Smooth muscle cell (in vitro differentiated cells): ENCODE measurements around the gene ARAP1. TPM values are rescaled to one million over a fixed set of nuclear protein-coding genes. Genes with fewer than 3 reads are reported as not detected.

Experiments
- DNase-seq: peaks from one replicate; lab custom pipeline; 2025; ENCODE audit not compliant: unreplicated experiment; lab: John Stamatoyannopoulos, UW
- H2AFZ ChIP-seq: fragments of 200-600 bp; sonication (generic); 2 replicates; pipeline ENCODE4 v1.6.0; 2016; ENCODE audit warnings: antibody characterized with exemption, low read depth, mild to moderate bottlenecking
- H3F3A ChIP-seq: fragments of 200-600 bp; sonication (generic); 2 replicates; pipeline ENCODE4 v1.6.0; 2017; ENCODE audit warnings: antibody characterized with exemption, low read depth
- H3K27ac ChIP-seq: fragments of 200-600 bp; sonication (generic); 2 replicates; pipeline ENCODE4 v1.5.1; 2016; ENCODE audit warnings: low read depth, mild to moderate bottlenecking
- H3K27me3 ChIP-seq: fragments of 200-600 bp; sonication (generic); 2 replicates; pipeline ENCODE4 v1.6.1; 2016; ENCODE audit warnings: low read depth, mild to moderate bottlenecking
- H3K36me3 ChIP-seq: fragments of 200-600 bp; sonication (generic); 2 replicates; pipeline ENCODE4 v1.5.1; 2016; ENCODE audit warnings: low read depth
- H3K4me1 ChIP-seq: fragments of 200-600 bp; sonication (generic); 2 replicates; pipeline ENCODE4 v1.5.1; 2016; ENCODE audit warnings: low read depth
- H3K4me2 ChIP-seq: fragments of 200-600 bp; sonication (generic); 2 replicates; pipeline ENCODE4 v1.6.0; 2016; ENCODE audit warnings: mild to moderate bottlenecking
- H3K4me3 ChIP-seq: fragments of 200-600 bp; sonication (generic); 2 replicates; pipeline ENCODE4 v1.5.1; 2016; ENCODE audit warnings: mild to moderate bottlenecking
- H3K79me2 ChIP-seq: fragments of 200-600 bp; sonication (generic); 2 replicates; pipeline ENCODE4 v1.6.0; 2016; ENCODE audit warnings: low read depth, mild to moderate bottlenecking
- H3K9ac ChIP-seq: fragments of 200-600 bp; sonication (generic); 2 replicates; pipeline ENCODE4 v1.6.0; 2016; ENCODE audit warnings: low read depth
- H3K9me3 ChIP-seq: fragments of 200-600 bp; sonication (generic); replicated peaks from 2 replicates; pipeline ENCODE4 v1.5.1; 2016; ENCODE audit warnings: low read depth
- H4K20me1 ChIP-seq: fragments of 200-600 bp; sonication (generic); 2 replicates; pipeline ENCODE4 v1.6.0; 2016; ENCODE audit warnings: low read depth
- WGBS: methylation state at CpG from one replicate; pipeline ENCODE4 v1.1.7; 2016; ENCODE audit warnings: low lambda C conversion rate; 5-methylcytosine and 5-hydroxymethylcytosine counted together
- polyA plus RNA-seq: library from polyadenylated mRNA; unstranded; fragments of >200 nt; fragmentation: Nextera tagmentation; extraction: Ambion mirVana; gene quantifications from 2 replicates; pipeline ENCODE4 v1.2.1, GENCODE V29; 2016
- total RNA-seq: library from RNA; depleted of rRNA; stranded (reverse); fragments of >200 nt; gene quantifications from 2 replicates; pipeline ENCODE4 v1.2.3, GENCODE V29; 2014
- TF ChIP-seq, protein P1 (sequence below): fragments of 200-600 bp; sonication (generic); IDR thresholded peaks from 2 replicates; pipeline ENCODE4 v1.5.1; 2017; ENCODE audit warnings: borderline replicate concordance, mild to moderate bottlenecking, antibody characterized with exemption; ENCODE audit not compliant: insufficient read depth, poor library complexity, severe bottlenecking

Gene ARAP1
- total and polyA plus RNA-seq, 2 experiments from 2014 or later, result 45.2 to 45.6 TPM

DNA sequence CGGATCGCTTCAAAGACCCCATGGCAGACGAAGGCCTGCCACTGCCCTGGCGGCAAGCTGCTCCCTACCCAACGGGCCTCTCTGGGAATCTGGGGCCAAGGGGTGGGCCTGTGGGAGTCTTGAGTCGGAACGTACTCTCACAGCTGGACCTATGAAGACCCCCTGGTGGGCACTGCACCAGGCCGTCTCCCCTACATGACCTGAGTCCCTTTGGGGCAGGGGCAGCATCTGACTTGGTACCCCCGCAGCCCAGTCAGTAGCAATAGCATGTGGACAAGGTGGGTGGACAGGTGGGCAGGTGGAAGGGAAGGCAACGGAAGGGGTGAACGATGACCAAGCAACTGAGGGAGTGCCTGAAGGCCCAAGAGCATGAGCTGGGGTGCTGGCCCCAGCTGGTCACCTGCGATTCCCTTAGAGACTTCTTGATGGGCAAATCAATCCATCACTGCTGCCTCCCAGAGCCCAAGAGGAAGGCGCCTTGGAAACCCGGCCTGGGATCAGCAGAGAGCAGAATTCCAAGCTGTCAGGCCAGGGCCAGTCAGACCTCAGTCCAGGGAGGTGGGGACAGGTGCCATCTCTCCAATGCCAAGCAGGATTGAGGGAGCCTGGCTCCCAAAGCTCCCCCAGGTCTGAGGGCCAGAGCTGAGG is 35.3 kb downstream of the ARAP1 start:
- TF ChIP-seq, protein P1, sequence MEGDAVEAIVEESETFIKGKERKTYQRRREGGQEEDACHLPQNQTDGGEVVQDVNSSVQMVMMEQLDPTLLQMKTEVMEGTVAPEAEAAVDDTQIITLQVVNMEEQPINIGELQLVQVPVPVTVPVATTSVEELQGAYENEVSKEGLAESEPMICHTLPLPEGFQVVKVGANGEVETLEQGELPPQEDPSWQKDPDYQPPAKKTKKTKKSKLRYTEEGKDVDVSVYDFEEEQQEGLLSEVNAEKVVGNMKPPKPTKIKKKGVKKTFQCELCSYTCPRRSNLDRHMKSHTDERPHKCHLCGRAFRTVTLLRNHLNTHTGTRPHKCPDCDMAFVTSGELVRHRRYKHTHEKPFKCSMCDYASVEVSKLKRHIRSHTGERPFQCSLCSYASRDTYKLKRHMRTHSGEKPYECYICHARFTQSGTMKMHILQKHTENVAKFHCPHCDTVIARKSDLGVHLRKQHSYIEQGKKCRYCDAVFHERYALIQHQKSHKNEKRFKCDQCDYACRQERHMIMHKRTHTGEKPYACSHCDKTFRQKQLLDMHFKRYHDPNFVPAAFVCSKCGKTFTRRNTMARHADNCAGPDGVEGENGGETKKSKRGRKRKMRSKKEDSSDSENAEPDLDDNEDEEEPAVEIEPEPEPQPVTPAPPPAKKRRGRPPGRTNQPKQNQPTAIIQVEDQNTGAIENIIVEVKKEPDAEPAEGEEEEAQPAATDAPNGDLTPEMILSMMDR, result no peak
- no peaks in the 10 kb centered on the region for H3F3A ChIP-seq
- H3K4me2 ChIP-seq, result no peak overlapping the region
- H3K4me3 ChIP-seq, result no peak overlapping the region
- DNase-seq, result no peak
- peaks cover 46% of the 10 kb centered on the region for H3K79me2 ChIP-seq
- H4K20me1 ChIP-seq, result peaks cover 93% of the 10 kb centered on the region
- no peak overlapping the region for H3K27ac ChIP-seq
- no peaks in the 10 kb centered on the region for H3K9me3 ChIP-seq
- 96% methylated on average over 11 of the region's 14 CpGs for WGBS
- peaks cover 15% of the 10 kb centered on the region for H3K4me1 ChIP-seq
- no peaks in the 10 kb centered on the region for H3K36me3 ChIP-seq
- no peak overlapping the region for H2AFZ ChIP-seq
- no peak overlapping the region for H3K9ac ChIP-seq
- H3K27me3 ChIP-seq, result no peaks in the 10 kb centered on the region

DNA sequence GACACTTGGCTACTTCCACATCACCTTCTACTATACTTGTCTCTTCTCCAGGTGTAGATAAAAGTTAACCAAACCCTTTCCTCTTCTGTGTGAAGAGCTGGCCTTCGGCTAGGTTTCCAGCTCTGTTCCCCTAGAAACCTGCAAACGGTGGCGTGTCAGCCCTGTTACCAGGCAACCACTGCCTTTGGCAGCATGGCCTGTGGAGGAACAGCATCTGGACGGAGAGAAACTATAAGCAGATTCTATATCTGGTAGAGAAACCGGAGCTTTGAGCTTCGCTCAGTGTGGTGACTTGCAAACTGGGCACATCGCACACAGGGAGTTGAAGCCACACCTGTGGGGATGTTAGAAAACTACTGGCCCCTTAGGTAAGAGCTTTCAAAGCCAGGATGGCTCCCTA is 35.9 kb downstream of the ARAP1 start:
- no peak overlapping the region for H3K4me3 ChIP-seq
- no peak overlapping the region for H3K4me2 ChIP-seq
- peaks cover 15% of the 10 kb centered on the region for H3K4me1 ChIP-seq
- peaks cover 97% of the 10 kb centered on the region for H4K20me1 ChIP-seq
- no peak overlapping the region for H3K27ac ChIP-seq
- no peaks in the 10 kb centered on the region for H3F3A ChIP-seq
- no peaks in the 10 kb centered on the region for H3K9me3 ChIP-seq
- H3K79me2 ChIP-seq, result peaks cover 44% of the 10 kb centered on the region
- TF ChIP-seq, protein P1, result no peak
- H3K36me3 ChIP-seq, result no peaks in the 10 kb centered on the region
- no peaks in the 10 kb centered on the region for H3K27me3 ChIP-seq
- no peak overlapping the region for H2AFZ ChIP-seq
- DNase-seq, result no peak
- 78% methylated on average over 7 of the region's 7 CpGs for WGBS
- no peak overlapping the region for H3K9ac ChIP-seq

DNA sequence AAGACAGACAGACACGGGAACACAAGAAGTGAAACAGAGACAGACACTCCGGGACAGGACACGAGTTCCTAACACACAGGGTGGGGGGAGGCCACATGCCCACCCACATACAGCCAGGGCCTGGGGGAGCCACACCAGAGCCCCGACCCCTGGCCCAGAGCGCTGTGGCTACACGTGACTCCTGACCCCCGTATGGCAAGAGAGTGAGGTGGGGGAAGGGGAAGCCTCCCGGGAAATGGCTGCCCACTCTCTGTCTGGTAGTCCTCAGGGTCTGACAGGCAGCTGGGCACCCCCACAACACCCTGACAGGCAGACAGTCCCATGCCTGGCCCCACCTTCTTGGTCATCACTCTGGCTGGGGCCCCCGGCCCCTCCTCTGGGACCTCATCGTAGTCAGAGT is 39.4 kb downstream of the ARAP1 start:
- TF ChIP-seq, protein P1, result no peak
- Histone ChIP-seq H3K4me1 (peaks cover 10% of the 10 kb centered on the region), H2AFZ (no peak overlapping the region), H4K20me1 (peaks cover 81% of the 10 kb centered on the region), H3K9ac (peak overlapping the region; percentile 43), H3K27me3 (no peaks in the 10 kb centered on the region), H3K36me3 (no peaks in the 10 kb centered on the region), H3K4me2 (peak overlapping the region; percentile 73), H3K79me2 (peaks cover 19% of the 10 kb centered on the region), H3K9me3 (no peaks in the 10 kb centered on the region), H3F3A (no peaks in the 10 kb centered on the region), H3K4me3 (no peak overlapping the region), H3K27ac (peak overlapping the region; percentile 33)
- 45% methylated on average over 10 of the region's 10 CpGs for WGBS
- DNase-seq, result no peak

DNA sequence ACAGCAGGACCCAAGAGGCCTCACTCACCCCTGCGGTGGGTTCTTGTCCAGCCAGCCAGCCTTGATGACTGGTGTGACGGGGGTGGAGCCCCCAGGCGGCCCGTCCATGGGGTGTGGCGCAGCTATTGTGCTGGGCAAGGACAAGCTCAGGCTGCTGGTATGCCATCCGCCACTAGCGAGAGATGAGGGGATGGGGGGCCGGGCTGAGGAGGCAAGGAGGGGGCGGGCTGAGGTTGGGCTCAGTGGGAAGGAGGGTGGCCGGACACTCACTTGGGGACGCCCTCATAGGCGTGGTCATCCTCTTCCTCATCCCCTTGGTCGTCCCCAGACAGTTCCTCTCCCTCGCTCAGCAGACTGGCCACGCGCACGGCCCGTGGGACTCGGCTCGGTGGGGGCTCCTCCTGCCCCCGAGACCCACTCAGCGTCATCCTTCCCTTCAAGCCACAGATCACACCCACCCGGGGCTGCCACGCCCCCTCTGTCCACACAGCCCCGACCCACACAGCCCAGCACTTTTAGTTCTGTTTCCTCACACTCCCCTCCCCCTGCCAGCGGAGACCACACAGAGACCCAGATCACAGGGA is 39.9 kb downstream of the ARAP1 start:
- 62% methylated on average over 14 of the region's 26 CpGs for WGBS
- H3K27ac ChIP-seq, result peak overlapping the region; percentile 33

More for the DNA sequence above, 39.9 kb downstream of the ARAP1 start:
- Histone ChIP-seq H3K4me3 (no peak overlapping the region), H3K27me3 (no peaks in the 10 kb centered on the region), H4K20me1 (peaks cover 80% of the 10 kb centered on the region), H3K79me2 (peaks cover 17% of the 10 kb centered on the region), H3K4me2 (peak overlapping the region; percentile 73), H3K36me3 (no peaks in the 10 kb centered on the region), H3K4me1 (peaks cover 10% of the 10 kb centered on the region), H3F3A (no peaks in the 10 kb centered on the region), H3K9me3 (no peaks in the 10 kb centered on the region), H3K9ac (peak overlapping the region; percentile 43), H2AFZ (no peak overlapping the region)
- TF ChIP-seq, protein P1, result no peak
- no peak for DNase-seq
